LHCN-M2 (cell line): Measurements from ENCODE around the gene CRABP1. TPM values are rescaled to one million over a fixed set of nuclear protein-coding genes. Genes with fewer than 3 reads are reported as not detected.

Experiments used
- DNase-seq: peaks from one replicate; pipeline ENCODE4 v3.0.0-alpha.2; 2012; ENCODE audit warnings: low read depth
- total RNA-seq: library from RNA; depleted of rRNA; stranded (reverse); fragments of >200 nt; gene quantifications from 2 replicates; pipeline ENCODE4 v1.2.3, GENCODE V29; 2014

The CRABP1 gene
- total RNA-seq, 1 experiment from 2014 or later = not detected

GRCh38 chr15:78345396-78346125 is 5.4 kb downstream of the CRABP1 start:
- no peak for DNase-seq

GRCh38 chr15:78347586-78348543 is 7.7 kb downstream of the CRABP1 start:
- DNase-seq = no peak

- no peak for DNase-seq
Observed at GRCh38 chr15:78350058-78350457, 9.9 kb downstream of the CRABP1 start.

GRCh38 chr15:78351539-78351938 is 11.4 kb downstream of the CRABP1 start:
- DNase-seq = no peak

- DNase-seq = peak; percentile 35
Observed at GRCh38 chr15:78353093-78353492, 12.9 kb downstream of the CRABP1 start.

GRCh38 chr15:78355177-78355576 is 15.0 kb downstream of the CRABP1 start:
- DNase-seq = no peak

GRCh38 chr15:78358102-78358870 is 18.1 kb downstream of the CRABP1 start:
- DNase-seq = peak; percentile 7

- DNase-seq = no peak
Observed at GRCh38 chr15:78359041-78359808, 19.1 kb downstream of the CRABP1 start.

- no peak for DNase-seq
Observed at GRCh38 chr15:78360367-78360801, 20.2 kb downstream of the CRABP1 start.

- no peak for DNase-seq
Observed at GRCh38 chr15:78360958-78361718, 21.0 kb downstream of the CRABP1 start.

GRCh38 chr15:78361771-78362506 is 21.8 kb downstream of the CRABP1 start:
- no peak for DNase-seq

- DNase-seq = no peak
Observed at GRCh38 chr15:78362716-78363380, 22.7 kb downstream of the CRABP1 start.

GRCh38 chr15:78363381-78363734 is 23.2 kb downstream of the CRABP1 start:
- no peak for DNase-seq

GRCh38 chr15:78364233-78364632 is 24.1 kb downstream of the CRABP1 start:
- DNase-seq = no peak

GRCh38 chr15:78365917-78366316 is 25.8 kb downstream of the CRABP1 start:
- no peak for DNase-seq

- no peak for DNase-seq
Observed at GRCh38 chr15:78366342-78366741, 26.2 kb downstream of the CRABP1 start.

- DNase-seq = no peak
Observed at GRCh38 chr15:78368651-78369050, 28.5 kb downstream of the CRABP1 start.

- DNase-seq = no peak
Observed at GRCh38 chr15:78369161-78369560, 29.0 kb downstream of the CRABP1 start.

- no peak for DNase-seq
Observed at GRCh38 chr15:78370013-78370412, 29.9 kb downstream of the CRABP1 start.
